Activated CD8-positive, alpha-beta memory T cell treated with anti-CD3 and anti-CD28 coated beads for 1 hour (primary cell): ENCODE results near the gene IGLON5.

ENCODE experiments used
- DNase-seq, 2 donors: peaks; one replicate each; pipeline ENCODE4 v3.0.0-alpha.2; 2020; ENCODE audit warnings: low read depth in 1 of 2; ENCODE audit errors: extremely low read depth in 1 of 2

The IGLON5 gene

GRCh38 chr19:51337861-51338562 is 26.6 kb downstream of the IGLON5 start:
- DNase-seq = no peak

- peak; percentile 55 to 77 for DNase-seq
Observed at GRCh38 chr19:51338563-51339312, 27.3 kb downstream of the IGLON5 start.

GRCh38 chr19:51339313-51339686 is 27.9 kb downstream of the IGLON5 start:
- DNase-seq = no peak

- peak; percentile 65 to 84 for DNase-seq
Observed at GRCh38 chr19:51339687-51340656, 28.5 kb downstream of the IGLON5 start.

- no peak for DNase-seq
Observed at GRCh38 chr19:51341066-51341465, 29.6 kb downstream of the IGLON5 start.

GRCh38 chr19:51341976-51342580 is 30.6 kb downstream of the IGLON5 start, which contains the start of gene VSIG10L:
Gene VSIG10L, minus strand, starts transcription at chr19:51342139. Its CDS starts 15 bp downstream, at chr19:51342124.
- no peak for DNase-seq

- no peak for DNase-seq
Observed at GRCh38 chr19:51342631-51343569, 31.5 kb downstream of the IGLON5 start.

- no peak for DNase-seq
Observed at GRCh38 chr19:51345076-51345620, 33.7 kb downstream of the IGLON5 start.

- DNase-seq = no peak
Observed at GRCh38 chr19:51346742-51347141, 35.3 kb downstream of the IGLON5 start.

- DNase-seq = no peak
Observed at GRCh38 chr19:51347209-51347928, 35.9 kb downstream of the IGLON5 start.

- no peak for DNase-seq
Observed at GRCh38 chr19:51351266-51351990, 40.0 kb downstream of the IGLON5 start.

GRCh38 chr19:51352783-51353360 is 41.4 kb downstream of the IGLON5 start:
- no peak for DNase-seq

GRCh38 chr19:51354103-51354741 is 42.8 kb downstream of the IGLON5 start:
- DNase-seq = no peak

GRCh38 chr19:51354742-51355148 is 43.3 kb downstream of the IGLON5 start:
- no peak for DNase-seq

- DNase-seq = no peak
Observed at GRCh38 chr19:51356159-51356801, 44.8 kb downstream of the IGLON5 start.

- no peak for DNase-seq
Observed at GRCh38 chr19:51357952-51358351, 46.5 kb downstream of the IGLON5 start.

- DNase-seq = no peak
Observed at GRCh38 chr19:51359294-51359693, 47.9 kb downstream of the IGLON5 start.
